PC-9 (cell line): ENCODE results near the gene EDRF1.

Experiments used
- CTCF ChIP-seq: fragments of 200-600 bp; sonication (generic); conservative IDR thresholded peaks from 2 replicates; pipeline ENCODE4 v1.6.1; 2017; ENCODE audit warnings: mixed run types, antibody characterized with exemption, mild to moderate bottlenecking, moderate library complexity
- EZH2 ChIP-seq: fragments of 200-600 bp; sonication (generic); IDR thresholded peaks from 2 replicates; pipeline ENCODE4 v1.8.0; 2017; ENCODE audit warnings: antibody characterized with exemption, low read depth

- TF ChIP-seq CTCF (no peak), EZH2 (no peak)
Observed at GRCh38 chr10:125812128-125812750, 92.7 kb downstream of the EDRF1 start.
